GM19395 (cell line): ENCODE measurements around the gene MCRS1.
"Not testable (repeated sequence)": the region's sequence is repeated elsewhere in the genome, so short reads cannot be mapped to it uniquely, and the experiment has no call there.

Source experiments
- ATAC-seq: cut with Tn5 transposase; IDR thresholded peaks from one replicate; pipeline ENCODE4 v1.9.1; 2021; ENCODE audit warnings: mild to moderate bottlenecking, moderate library complexity; ENCODE audit not compliant: unreplicated experiment

MCRS1 gene

DNA sequence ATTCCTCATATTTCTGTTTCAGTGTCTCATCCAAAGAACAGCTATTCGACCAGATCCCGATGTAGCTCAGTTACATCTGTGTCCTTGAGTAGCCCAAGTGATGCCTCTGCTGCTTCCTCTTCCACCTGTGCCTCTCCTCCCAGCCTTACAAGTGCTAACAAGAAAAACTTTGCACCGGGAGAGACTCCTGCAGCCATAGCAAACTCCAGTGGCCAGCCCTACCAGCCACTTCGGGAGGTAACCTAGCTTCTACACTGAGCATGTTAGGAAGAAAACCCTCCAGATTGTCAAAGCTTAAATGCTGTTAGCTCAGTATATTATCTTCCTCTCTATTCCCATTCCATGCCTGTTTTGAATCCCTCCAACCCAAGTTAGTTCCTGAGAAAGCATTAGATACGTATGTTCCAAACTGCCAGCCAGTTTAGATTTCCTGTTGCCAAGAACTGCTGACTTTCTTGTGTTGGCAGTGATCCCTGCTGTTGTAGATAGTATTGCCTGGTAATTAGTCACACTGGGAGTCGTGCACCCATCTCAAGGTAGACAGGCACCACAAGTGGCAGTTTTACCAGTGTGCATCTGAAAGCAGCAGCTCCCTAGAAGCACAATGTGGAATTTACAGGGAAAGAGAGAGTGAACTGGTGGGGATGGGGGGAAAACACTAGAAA, 43.1 kb downstream of the MCRS1 start:
- ATAC-seq = no peak

DNA sequence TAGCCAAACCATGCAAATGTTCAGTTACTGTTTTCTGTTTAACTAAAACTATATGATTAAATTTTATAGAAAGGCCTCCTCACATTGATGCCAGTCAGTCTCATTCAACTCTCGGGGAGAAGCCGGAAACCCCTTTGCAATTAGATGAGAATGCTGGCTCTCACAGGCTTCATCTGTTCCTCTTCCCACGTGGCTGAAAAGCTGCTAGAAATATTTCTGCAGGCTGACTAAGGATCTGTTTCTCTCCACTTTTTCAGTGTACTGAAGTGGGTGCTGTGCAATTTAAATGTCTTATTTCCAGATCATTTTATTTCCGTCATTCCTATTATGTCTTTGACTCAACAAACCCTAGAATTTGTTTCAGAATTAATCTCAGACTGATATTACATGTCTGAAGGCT, 46.6 kb downstream of the MCRS1 start:
- no peak for ATAC-seq

DNA sequence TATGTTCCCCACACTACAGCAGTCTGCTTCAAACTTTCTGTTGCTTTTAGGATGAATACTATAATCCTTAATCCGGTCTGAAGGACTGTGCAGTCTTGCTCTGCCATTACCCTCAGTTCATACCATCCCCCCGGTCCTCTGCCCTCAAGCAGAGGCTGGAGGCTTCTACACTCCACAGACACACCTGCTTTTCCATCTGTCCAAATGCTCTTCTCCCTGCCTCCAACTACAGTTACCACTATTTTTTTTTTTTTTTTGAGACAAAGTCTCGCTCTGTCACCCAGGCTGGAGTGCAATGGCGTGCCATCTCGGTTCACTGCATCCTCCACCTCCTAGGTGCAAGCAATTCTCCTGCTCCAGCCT, 48.4 kb downstream of the MCRS1 start:
- ATAC-seq = no peak

GRCh38 chr12:49518914-49519573, 48.9 kb downstream of the MCRS1 start:
- ATAC-seq = no peak

GRCh38 chr12:49515266-49515665, 52.7 kb downstream of the MCRS1 start:
- ATAC-seq = no peak

- no peak for ATAC-seq
These were observed 55.4 kb downstream of the MCRS1 start for GRCh38 chr12:49512546-49512945.

- no peak for ATAC-seq
These were observed 56.5 kb downstream of the MCRS1 start for GRCh38 chr12:49511410-49511809.

- not testable (repeated sequence) for ATAC-seq
These were observed 58.3 kb downstream of the MCRS1 start for GRCh38 chr12:49509681-49510080.
